ENCODE measurements around the gene LYRM7.

DNA sequence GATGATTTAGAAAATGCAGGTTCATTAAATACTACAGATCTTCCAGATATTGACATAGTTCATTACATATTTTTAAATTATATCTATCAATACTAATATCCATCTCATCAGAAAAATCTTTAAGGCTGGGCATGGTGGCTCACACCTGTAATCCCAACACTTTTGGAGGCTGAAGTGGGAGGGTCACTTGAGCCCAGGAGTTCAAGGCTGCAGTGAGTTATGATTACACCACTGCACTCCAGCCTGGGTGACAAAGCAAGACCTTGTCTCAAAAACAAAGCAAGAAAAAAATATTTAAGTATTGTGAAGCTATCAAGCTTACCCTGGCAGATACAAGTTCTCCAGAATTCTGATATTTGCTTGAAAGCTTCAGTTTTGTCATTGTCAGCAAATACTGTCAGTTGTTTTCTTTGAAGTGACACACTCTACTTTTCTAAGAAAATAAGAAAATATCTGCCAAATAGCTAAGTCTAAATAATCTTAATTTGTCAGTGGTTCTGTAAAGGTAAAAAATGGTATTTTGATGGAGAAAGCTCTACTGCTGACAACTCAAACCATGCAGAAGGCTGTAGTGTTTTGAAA is 14.9 kb downstream of the LYRM7 start:
- TF ChIP-seq, protein P1, sequence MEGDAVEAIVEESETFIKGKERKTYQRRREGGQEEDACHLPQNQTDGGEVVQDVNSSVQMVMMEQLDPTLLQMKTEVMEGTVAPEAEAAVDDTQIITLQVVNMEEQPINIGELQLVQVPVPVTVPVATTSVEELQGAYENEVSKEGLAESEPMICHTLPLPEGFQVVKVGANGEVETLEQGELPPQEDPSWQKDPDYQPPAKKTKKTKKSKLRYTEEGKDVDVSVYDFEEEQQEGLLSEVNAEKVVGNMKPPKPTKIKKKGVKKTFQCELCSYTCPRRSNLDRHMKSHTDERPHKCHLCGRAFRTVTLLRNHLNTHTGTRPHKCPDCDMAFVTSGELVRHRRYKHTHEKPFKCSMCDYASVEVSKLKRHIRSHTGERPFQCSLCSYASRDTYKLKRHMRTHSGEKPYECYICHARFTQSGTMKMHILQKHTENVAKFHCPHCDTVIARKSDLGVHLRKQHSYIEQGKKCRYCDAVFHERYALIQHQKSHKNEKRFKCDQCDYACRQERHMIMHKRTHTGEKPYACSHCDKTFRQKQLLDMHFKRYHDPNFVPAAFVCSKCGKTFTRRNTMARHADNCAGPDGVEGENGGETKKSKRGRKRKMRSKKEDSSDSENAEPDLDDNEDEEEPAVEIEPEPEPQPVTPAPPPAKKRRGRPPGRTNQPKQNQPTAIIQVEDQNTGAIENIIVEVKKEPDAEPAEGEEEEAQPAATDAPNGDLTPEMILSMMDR (conservative IDR thresholded peaks at IDR 0.05; ENCODE audit: low read depth, low read length): no peak
- no peak for TF ChIP-seq EZH2 (IDR thresholded peaks at IDR 0.05; ENCODE audit: borderline replicate concordance, low read depth, low read length, poor library complexity, severe bottlenecking)

All from A673 (cell line).